WTC11 (cell line): ENCODE results near the gene PXN.

Experiments used
- CTCF ChIP-seq: fragments of 200-600 bp; IDR thresholded peaks from 2 replicates; pipeline ENCODE4 v1.8.0; 2022; ENCODE audit warnings: antibody characterized with exemption
- MAX ChIP-seq: sonication (generic); formaldehyde crosslinking; IDR thresholded peaks from 2 replicates; pipeline ENCODE4 v1.8.0; 2022; ENCODE audit warnings: mild to moderate bottlenecking, missing genetic modification reagents
- NFYB ChIP-seq: sonication (generic); formaldehyde crosslinking; conservative IDR thresholded peaks from 2 replicates; pipeline ENCODE4 v1.8.0; 2022; ENCODE audit warnings: low read depth, missing genetic modification reagents

- no peak for TF ChIP-seq MAX (CRISPR knock-in tag)
- TF ChIP-seq CTCF, result no peak
- no peak for TF ChIP-seq NFYB (CRISPR knock-in tag)
Measured at GRCh38 chr12:120286768-120287490, 21.4 kb upstream of the PXN start.
